Endothelial cell of umbilical vein (primary cell): ENCODE data around the gene IGF1.

ENCODE experiments used
- CTCF ChIP-seq, 2 donors: IDR thresholded peaks; 1 replicate in 1 of 2; 2 replicates in 1 of 2; pipeline ENCODE4 v1.5.1; 2011; ENCODE audit warnings: low read length in 2 of 2, mild to moderate bottlenecking in 2 of 2, moderate library complexity in 2 of 2, control low read depth in 1 of 2, inconsistent platforms in 1 of 2, low read depth in 1 of 2; ENCODE audit not compliant: insufficient read depth in 1 of 2; ENCODE audit errors: extremely low read depth in 1 of 2
- EZH2 ChIP-seq: IDR thresholded peaks from 2 replicates; pipeline ENCODE4 v1.6.1; 2012; ENCODE audit warnings: borderline replicate concordance, low read depth, mild to moderate bottlenecking, moderate library complexity, low read length, inconsistent platforms; ENCODE audit not compliant: severe bottlenecking
- GATA2 ChIP-seq: IDR thresholded peaks from 2 replicates; pipeline ENCODE4 v1.7.0; 2011; ENCODE audit warnings: low read depth, mild to moderate bottlenecking, moderate library complexity, mixed read lengths, low read length; ENCODE audit not compliant: insufficient read length, insufficient read depth
- POLR2A ChIP-seq: IDR thresholded peaks from 2 replicates; pipeline ENCODE4 v1.6.1; 2012; ENCODE audit warnings: low read depth, mild to moderate bottlenecking, control low read depth, low read length
- POLR2AphosphoS5 ChIP-seq: IDR thresholded peaks from 2 replicates; pipeline ENCODE4 v1.6.1; 2012; ENCODE audit warnings: low read depth, mild to moderate bottlenecking, control low read depth, low read length, moderate library complexity; ENCODE audit not compliant: insufficient read depth
- TF ChIP-seq, protein P1 (sequence below): IDR thresholded peaks from 2 replicates; pipeline ENCODE4 v1.6.1; 2011; ENCODE audit not compliant: insufficient read depth, insufficient read length

DNA sequence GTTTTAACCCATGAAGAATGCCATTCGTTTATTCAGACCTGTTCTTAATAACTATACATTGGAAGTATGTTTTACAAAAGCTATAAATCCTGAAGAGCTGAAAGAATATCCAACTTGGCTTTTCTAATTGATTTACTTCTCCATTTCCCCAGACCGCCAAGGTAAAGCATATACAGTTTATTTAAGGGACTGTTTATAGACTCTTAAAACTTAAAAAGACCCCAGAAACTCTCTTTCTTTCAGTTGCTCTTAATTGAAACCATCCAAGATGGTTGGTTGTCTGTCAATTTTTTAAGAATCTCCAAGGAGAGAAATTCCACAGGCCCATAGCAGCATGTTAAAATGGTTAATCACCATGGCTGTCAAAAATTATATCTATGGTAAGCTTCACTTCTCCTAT is 8.8 kb downstream of the IGF1 start:
- TF ChIP-seq GATA2: no peak
- no peak for TF ChIP-seq CTCF (IDR thresholded peaks at IDR 0.05; ENCODE audit: extremely low read depth in 1 of 2, insufficient read depth in 1 of 2, low read depth in 1 of 2, low read length in 2 of 2)
- no peak for TF ChIP-seq EZH2
- TF ChIP-seq POLR2A: no peak
- TF ChIP-seq POLR2AphosphoS5: no peak
- TF ChIP-seq, protein P1, sequence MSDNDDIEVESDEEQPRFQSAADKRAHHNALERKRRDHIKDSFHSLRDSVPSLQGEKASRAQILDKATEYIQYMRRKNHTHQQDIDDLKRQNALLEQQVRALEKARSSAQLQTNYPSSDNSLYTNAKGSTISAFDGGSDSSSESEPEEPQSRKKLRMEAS: no peak
